SU-DHL-6 (cell line): ENCODE measurements around the gene HPRT1.

Experiments
- H2AFZ ChIP-seq: fragments of 200-600 bp; sonication (generic); 2 replicates; pipeline ENCODE4 v1.6.1; 2014; ENCODE audit warnings: low read depth, mild to moderate bottlenecking, moderate library complexity, mixed read lengths, antibody characterized with exemption, low read length; ENCODE audit not compliant: severe bottlenecking
- H3F3A ChIP-seq: fragments of 200-600 bp; shearing (Covaris generic); 2 replicates; pipeline ENCODE4 v1.6.0; 2016; ENCODE audit warnings: antibody characterized with exemption, mild to moderate bottlenecking; ENCODE audit not compliant: insufficient read depth
- H3K27ac ChIP-seq: fragments of 200-600 bp; sonication (generic); 2 replicates; pipeline ENCODE4 v1.5.1; 2016; ENCODE audit warnings: low read depth, mild to moderate bottlenecking, low read length, moderate library complexity, mixed read lengths
- H3K27me3 ChIP-seq: fragments of 200-600 bp; sonication (generic), shearing (Covaris generic); 2 replicates; pipeline ENCODE4 v1.6.0; 2014; ENCODE audit warnings: mild to moderate bottlenecking, low read length
- H3K36me3 ChIP-seq: fragments of 200-600 bp; sonication (generic); 2 replicates; pipeline ENCODE4 v1.6.1; 2014; ENCODE audit warnings: mild to moderate bottlenecking, low read length, mixed read lengths
- H3K4me2 ChIP-seq: fragments of 300-600, 200-600 bp; shearing (Covaris generic), sonication (generic); 2 replicates; pipeline ENCODE4 v1.6.0; 2014; ENCODE audit warnings: low read length, low read depth, mild to moderate bottlenecking; ENCODE audit not compliant: poor library complexity, severe bottlenecking
- H3K4me3 ChIP-seq: fragments of 200-600 bp; sonication (generic); 2 replicates; pipeline ENCODE4 v1.5.1; 2014; ENCODE audit warnings: antibody characterized with exemption, low read length, mild to moderate bottlenecking, mixed read lengths; ENCODE audit not compliant: insufficient read depth, poor library complexity, severe bottlenecking
- H3K79me2 ChIP-seq: fragments of 200-600 bp; sonication (generic); 2 replicates; pipeline ENCODE4 v1.6.1; 2014; ENCODE audit warnings: mild to moderate bottlenecking, low read length, moderate library complexity; ENCODE audit not compliant: insufficient read depth
- H3K9ac ChIP-seq: fragments of 200-600 bp; sonication (generic); 2 replicates; pipeline ENCODE4 v1.7.0; 2014; ENCODE audit warnings: mild to moderate bottlenecking, low read length
- H3K9me2 ChIP-seq: fragments of 200-600 bp; sonication (generic); replicated peaks from 2 replicates; pipeline ENCODE4 v1.6.1; 2014; ENCODE audit warnings: low read length; ENCODE audit not compliant: insufficient read depth
- H3K9me3 ChIP-seq: fragments of 200-600 bp; sonication (generic); 2 replicates; pipeline ENCODE4 v1.6.1; 2014; ENCODE audit warnings: low read length, mixed read lengths; ENCODE audit not compliant: insufficient read depth
- H4K20me1 ChIP-seq: fragments of 200-600 bp; sonication (generic); 2 replicates; pipeline ENCODE4 v1.6.1; 2014; ENCODE audit warnings: low read depth, mild to moderate bottlenecking, antibody characterized with exemption, low read length, moderate library complexity, mixed read lengths
- EZH2phosphoT487 ChIP-seq: fragments of 200-600 bp; sonication (generic), shearing (Covaris generic); conservative IDR thresholded peaks from 2 replicates; pipeline ENCODE4 v1.6.1; 2018; ENCODE audit warnings: mild to moderate bottlenecking, antibody characterized with exemption, low read length, moderate library complexity, mixed read lengths
- TF ChIP-seq, protein P1 (sequence below): fragments of 200-600 bp; sonication (generic); IDR thresholded peaks from one replicate; pipeline ENCODE4 v1.5.1; 2017; ENCODE audit warnings: antibody characterized with exemption, mild to moderate bottlenecking, low read length, moderate library complexity; ENCODE audit not compliant: insufficient read depth, poor library complexity, severe bottlenecking

The HPRT1 gene, protein sequence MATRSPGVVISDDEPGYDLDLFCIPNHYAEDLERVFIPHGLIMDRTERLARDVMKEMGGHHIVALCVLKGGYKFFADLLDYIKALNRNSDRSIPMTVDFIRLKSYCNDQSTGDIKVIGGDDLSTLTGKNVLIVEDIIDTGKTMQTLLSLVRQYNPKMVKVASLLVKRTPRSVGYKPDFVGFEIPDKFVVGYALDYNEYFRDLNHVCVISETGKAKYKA

DNA sequence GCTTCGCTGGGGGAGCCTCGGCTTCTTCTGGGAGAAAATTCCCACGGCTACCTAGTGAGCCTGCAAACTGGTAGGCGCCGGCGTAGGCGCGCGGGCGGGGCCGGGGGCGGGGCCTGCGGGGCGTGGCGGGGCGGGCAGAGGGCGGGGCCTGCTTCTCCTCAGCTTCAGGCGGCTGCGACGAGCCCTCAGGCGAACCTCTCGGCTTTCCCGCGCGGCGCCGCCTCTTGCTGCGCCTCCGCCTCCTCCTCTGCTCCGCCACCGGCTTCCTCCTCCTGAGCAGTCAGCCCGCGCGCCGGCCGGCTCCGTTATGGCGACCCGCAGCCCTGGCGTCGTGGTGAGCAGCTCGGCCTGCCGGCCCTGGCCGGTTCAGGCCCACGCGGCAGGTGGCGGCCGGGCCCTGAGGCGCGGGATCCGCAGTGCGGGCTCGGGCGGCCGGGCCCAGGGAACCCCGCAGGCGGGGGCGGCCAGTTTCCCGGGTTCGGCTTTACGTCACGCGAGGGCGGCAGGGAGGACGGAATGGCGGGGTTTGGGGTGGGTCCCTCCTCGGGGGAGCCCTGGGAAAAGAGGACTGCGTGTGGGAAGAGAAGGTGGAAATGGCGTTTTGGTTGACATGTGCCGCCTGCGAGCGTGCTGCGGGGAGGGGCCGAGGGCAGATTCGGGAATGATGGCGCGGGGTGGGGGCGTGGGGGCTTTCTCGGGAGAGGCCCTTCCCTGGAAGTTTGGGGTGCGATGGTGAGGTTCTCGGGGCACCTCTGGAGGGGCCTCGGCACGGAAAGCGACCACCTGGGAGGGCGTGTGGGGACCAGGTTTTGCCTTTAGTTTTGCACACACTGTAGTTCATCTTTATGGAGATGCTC lies at the start of gene HPRT1:
Gene HPRT1 (plus strand): TSS at position 161 of the 857 bp plus-strand sequence. CDS start 147 bp downstream, at position 308.
- Histone ChIP-seq H3K27me3 (no peaks in the 10 kb centered on the region), H3K4me2 (peak within 1 kb of the TSS; percentile 93), H3K36me3 (0 out of 2 replicates have a peak, but pooled peaks cover 2% of the 10 kb centered on the region), H3K4me3 (peak within 1 kb of the TSS; percentile 78), H3K79me2 (peaks cover 46% of the 10 kb centered on the region), H3F3A (no peaks in the 10 kb centered on the region), H3K9me3 (no peaks in the 10 kb centered on the region), H4K20me1 (no peaks in the 10 kb centered on the region), H3K27ac (peak within 1 kb of the TSS; percentile 60), H2AFZ (peak within 1 kb of the TSS; percentile 97), H3K9ac (peak within 1 kb of the TSS; percentile 89), H3K9me2 (no peaks in the 10 kb centered on the region)
- TF ChIP-seq, protein P1, sequence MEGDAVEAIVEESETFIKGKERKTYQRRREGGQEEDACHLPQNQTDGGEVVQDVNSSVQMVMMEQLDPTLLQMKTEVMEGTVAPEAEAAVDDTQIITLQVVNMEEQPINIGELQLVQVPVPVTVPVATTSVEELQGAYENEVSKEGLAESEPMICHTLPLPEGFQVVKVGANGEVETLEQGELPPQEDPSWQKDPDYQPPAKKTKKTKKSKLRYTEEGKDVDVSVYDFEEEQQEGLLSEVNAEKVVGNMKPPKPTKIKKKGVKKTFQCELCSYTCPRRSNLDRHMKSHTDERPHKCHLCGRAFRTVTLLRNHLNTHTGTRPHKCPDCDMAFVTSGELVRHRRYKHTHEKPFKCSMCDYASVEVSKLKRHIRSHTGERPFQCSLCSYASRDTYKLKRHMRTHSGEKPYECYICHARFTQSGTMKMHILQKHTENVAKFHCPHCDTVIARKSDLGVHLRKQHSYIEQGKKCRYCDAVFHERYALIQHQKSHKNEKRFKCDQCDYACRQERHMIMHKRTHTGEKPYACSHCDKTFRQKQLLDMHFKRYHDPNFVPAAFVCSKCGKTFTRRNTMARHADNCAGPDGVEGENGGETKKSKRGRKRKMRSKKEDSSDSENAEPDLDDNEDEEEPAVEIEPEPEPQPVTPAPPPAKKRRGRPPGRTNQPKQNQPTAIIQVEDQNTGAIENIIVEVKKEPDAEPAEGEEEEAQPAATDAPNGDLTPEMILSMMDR, result no peak
- no peak for TF ChIP-seq EZH2phosphoT487

DNA sequence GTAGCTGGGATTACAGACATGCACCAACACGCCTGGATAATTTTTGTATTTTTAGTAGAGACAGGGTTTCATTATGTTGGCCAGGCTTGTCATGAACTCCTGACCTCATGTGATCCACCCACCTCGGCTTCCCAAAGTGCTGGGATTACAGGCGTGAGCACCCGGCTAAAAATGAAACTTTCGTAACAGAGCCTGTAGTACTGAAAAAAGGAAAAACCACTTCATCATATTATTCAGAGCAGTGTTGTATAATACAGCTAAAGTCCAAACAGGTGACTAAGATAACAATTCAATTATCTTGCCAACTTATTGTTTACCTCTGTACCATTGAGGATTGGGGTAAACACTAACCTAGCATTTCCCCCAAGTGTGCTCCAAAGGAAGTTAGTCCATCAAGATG lies 43.9 kb upstream of the HPRT1 start:
- Histone ChIP-seq H3K9me2 (no peaks in the 10 kb centered on the region), H3K36me3 (peaks cover 12% of the 10 kb centered on the region; the same call in 1 of the 2 replicates), H3K4me3 (no peak overlapping the region), H3K9me3 (no peaks in the 10 kb centered on the region), H3K79me2 (no peaks in the 10 kb centered on the region; the same call in 1 of the 2 replicates), H3K27me3 (no peaks in the 10 kb centered on the region), H3K27ac (no peak overlapping the region), H2AFZ (no peak overlapping the region), H3K4me2 (no peak overlapping the region), H3K9ac (no peak overlapping the region), H4K20me1 (no peaks in the 10 kb centered on the region), H3F3A (no peaks in the 10 kb centered on the region; the same call in 1 of the 2 replicates)
- TF ChIP-seq, protein P1, result no peak
- no peak for TF ChIP-seq EZH2phosphoT487

DNA sequence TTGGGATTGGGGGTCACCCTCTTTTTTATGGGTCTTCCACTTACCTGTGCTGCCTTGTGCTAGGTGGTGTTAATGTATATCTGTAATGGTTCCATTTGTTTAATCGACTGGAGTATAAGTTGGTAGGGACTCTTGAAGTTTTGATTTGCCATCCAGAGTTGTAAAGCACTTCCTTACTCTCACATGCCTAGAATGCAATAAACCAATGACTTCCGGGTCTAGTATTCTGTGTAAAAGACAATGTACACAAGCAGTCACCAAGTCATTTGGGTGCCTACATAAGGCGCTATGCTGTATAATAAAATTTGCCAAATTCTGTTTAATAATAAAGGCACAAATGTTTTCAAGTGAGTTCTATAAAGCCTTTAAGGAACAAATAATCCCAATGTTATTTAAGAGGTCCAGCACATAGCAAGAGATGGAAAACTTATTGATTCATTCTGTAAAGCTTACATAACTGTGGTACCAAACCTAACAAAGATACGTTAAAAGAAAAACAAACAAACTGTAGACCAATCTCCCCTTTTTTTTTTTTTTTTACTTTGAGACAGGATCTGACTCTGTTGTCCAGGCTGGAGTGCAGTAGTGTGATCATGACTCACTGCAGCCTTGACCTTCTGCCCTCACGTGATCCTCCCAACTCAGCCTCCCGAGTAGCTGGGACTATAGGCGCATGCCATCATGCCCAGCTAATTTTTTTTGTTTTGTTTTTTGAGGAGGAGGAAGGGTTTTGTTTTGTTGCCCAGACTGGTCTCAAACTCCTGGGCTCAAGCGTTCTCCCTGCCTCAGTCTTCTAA lies 41.5 kb upstream of the HPRT1 start:
- TF ChIP-seq EZH2phosphoT487, result no peak
- TF ChIP-seq, protein P1, result no peak
- H3K27ac ChIP-seq, result no peak overlapping the region
- no peak overlapping the region for H3K9ac ChIP-seq
- no peak overlapping the region for H3K4me2 ChIP-seq
- H3K4me3 ChIP-seq, result no peak overlapping the region
- peaks cover 12% of the 10 kb centered on the region; the same call in 1 of the 2 replicates for H3K36me3 ChIP-seq
- H3F3A ChIP-seq, result no peaks in the 10 kb centered on the region; the same call in 1 of the 2 replicates
- H2AFZ ChIP-seq, result no peak overlapping the region
- H3K9me2 ChIP-seq, result no peaks in the 10 kb centered on the region
- H4K20me1 ChIP-seq, result no peaks in the 10 kb centered on the region
- no peaks in the 10 kb centered on the region for H3K27me3 ChIP-seq
- no peaks in the 10 kb centered on the region for H3K79me2 ChIP-seq
- H3K9me3 ChIP-seq, result no peaks in the 10 kb centered on the region
